Left cardiac atrium (tissue), 4 donors: Measurements from ENCODE around the gene ZNF783. TPM values are rescaled to one million over a fixed set of nuclear protein-coding genes. Genes with fewer than 3 reads are reported as not detected.
A peak's percentile ranks its signal among the peaks of the same experiment; 100 is the strongest.
"Not testable (repeated sequence)": the region's sequence is repeated elsewhere in the genome, so short reads cannot be mapped to it uniquely, and the experiment has no call there.

Source experiments
- ATAC-seq, 2 donors: fragments of 200-7000 bp; cut with Tn5 transposase; one replicate each; pipeline ENCODE4 v1.9.1; 2020; ENCODE audit warnings: mild to moderate bottlenecking in 2 of 2, moderate library complexity in 2 of 2
- DNase-seq: peaks from one replicate; pipeline ENCODE4 v3.0.0-alpha.2; 2020
- intact Hi-C, 2 donors: fragments of 100-400 bp; cut with DNase I; formaldehyde crosslinking; loops; one replicate each; pipeline versions ENCODE4 v1.14.1 to v1.15.1; 2022 to 2023
- long read RNA-seq: library from polyadenylated mRNA; unstranded; transcript quantifications from one replicate; pipeline ENCODE4 v2.0.0, GENCODE V29; 2021
- total RNA-seq, 2 donors: library from RNA; stranded (reverse); fragmentation: NEBNext Ultra II Directional; extraction: Animal tissue kit (Norgen Biotek cat#: 25700); gene quantifications; one replicate each; pipeline ENCODE4 v1.2.1, GENCODE V29; 2021
- donor health status: DM: no; HTN: yes; CAD: no.
- donor health status: DM: no; HTN: yes; CAD: no; lungs with severe emphysema.
- donor health status: DM: yes; HTN: yes; CAD: no.
- donor health status: Dilated cardiomyopathy.

The ZNF783 gene
- total RNA-seq = 1 to 10 TPM; 5.8 to 8.6 TPM
- long read RNA-seq, full-length matches to known transcripts = 2 of 8 reads
- long read RNA-seq, partial matches to known transcripts = 3 of 8 reads
- long read RNA-seq, other reads (novel, unspliced or antisense) = 3 of 8 reads

- intact Hi-C loops = loop anchor here in 1 of 2 donors (10.0 kb wide), 1 partner anchor 163 kb away; no protein-coding TSS in a partner anchor
- peak; percentile 92 for DNase-seq
- ATAC-seq = peak; percentile 97 to 98
These were observed at the start of gene ZNF783 for GRCh38 chr7:149261829-149262617. Gene ZNF783, plus strand, starts transcription at chr7:149262196. Its CDS starts 138 bp downstream, at chr7:149262334.

DNA sequence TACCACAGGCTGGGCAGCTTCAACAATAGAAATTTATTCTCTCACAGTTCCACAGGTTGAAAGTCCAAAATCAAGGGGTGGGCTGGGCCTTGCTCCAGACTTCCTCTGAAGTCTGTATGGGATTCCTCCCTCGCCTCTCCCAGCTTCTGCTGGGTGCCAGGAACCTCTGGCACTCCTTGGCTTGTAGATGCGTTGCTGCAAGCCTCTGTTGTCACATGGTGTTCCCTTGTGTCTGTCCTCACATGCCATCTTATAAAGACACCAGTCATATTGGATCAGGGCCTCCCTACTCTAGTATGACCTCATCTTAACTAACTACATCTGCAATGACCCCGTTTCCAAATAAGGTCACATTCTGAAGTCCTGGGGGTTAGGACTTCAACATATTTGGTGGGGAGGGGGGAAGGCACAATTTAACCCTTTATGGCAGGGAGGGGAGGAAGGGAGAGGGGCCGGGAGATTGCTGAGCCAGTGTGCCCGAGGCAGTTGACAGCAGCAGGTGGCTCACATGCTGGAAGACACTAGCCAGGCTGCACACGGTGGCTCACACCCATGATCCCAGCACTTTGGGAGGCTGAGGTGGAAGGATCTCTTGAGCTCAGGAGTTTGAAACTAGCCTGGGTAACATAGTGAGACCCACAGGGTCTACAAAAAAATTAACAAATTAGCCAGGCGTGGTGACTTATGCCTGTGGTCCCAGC is 47.8 kb upstream of the ZNF783 start:
- ATAC-seq (peak; percentile 58 to 85), DNase-seq (no peak)
- intact Hi-C loops = no loop called here

- intact Hi-C loops = no loop called here
- DNase-seq (no peak), ATAC-seq (no peak)
These were observed 45.6 kb upstream of the ZNF783 start for GRCh38 chr7:149216402-149216801.

- DNase-seq = no peak
- no peak for ATAC-seq
- intact Hi-C loops = no loop called here
These were observed 44.4 kb upstream of the ZNF783 start for GRCh38 chr7:149217570-149217969.

- intact Hi-C loops = no loop called here
- no peak for DNase-seq
- ATAC-seq = no peak
These were observed 43.3 kb upstream of the ZNF783 start for GRCh38 chr7:149218469-149219420.

GRCh38 chr7:149220534-149220933 is 41.5 kb upstream of the ZNF783 start:
- ATAC-seq = peak in 1 of 2 donors; percentile 34
- intact Hi-C loops = no loop called here
- no peak for DNase-seq

GRCh38 chr7:149223176-149223575 is 38.8 kb upstream of the ZNF783 start:
- no peak for ATAC-seq
- DNase-seq = no peak
- intact Hi-C loops = no loop called here

DNA sequence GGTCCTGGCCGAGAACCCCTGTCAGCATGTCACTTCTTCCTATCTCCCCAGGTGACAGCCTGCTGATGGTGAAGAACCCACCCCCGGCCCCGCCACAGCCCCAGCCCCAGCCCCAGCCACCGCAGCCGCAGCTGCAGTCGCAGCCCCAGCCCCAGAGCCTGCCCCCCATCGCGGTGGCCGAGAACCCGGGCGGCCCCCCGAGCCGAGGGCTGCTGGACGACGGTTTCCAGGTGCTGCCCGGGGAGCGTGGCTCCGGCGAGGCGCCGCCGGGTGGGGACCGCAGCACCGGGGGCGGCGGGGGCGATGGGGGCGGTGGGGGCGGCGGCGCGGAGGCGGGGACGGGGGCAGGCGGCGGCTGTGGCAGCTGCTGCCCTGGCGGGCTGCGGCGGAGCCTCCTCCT is 38.2 kb upstream of the ZNF783 start:
- intact Hi-C loops = no loop called here
- DNase-seq (no peak), ATAC-seq (no peak)

DNA sequence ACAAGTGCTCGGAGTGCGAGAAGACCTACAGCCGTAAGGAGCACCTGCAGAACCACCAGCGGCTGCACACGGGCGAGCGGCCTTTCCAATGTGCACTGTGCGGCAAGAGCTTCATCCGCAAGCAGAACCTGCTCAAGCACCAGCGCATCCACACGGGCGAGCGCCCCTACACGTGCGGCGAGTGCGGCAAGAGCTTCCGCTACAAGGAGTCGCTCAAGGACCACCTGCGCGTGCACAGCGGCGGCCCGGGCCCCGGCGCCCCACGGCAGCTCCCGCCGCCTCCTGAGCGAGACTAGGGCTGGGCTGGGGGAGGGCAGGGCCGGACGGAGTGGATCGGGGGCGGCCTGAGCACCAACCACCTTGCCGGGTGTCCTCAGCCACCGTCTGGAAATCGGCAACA is 37.6 kb upstream of the ZNF783 start:
- intact Hi-C loops = no loop called here
- DNase-seq (no peak), ATAC-seq (no peak)

GRCh38 chr7:149225106-149225505 is 36.9 kb upstream of the ZNF783 start:
- DNase-seq (no peak), ATAC-seq (no peak)
- intact Hi-C loops = no loop called here

DNA sequence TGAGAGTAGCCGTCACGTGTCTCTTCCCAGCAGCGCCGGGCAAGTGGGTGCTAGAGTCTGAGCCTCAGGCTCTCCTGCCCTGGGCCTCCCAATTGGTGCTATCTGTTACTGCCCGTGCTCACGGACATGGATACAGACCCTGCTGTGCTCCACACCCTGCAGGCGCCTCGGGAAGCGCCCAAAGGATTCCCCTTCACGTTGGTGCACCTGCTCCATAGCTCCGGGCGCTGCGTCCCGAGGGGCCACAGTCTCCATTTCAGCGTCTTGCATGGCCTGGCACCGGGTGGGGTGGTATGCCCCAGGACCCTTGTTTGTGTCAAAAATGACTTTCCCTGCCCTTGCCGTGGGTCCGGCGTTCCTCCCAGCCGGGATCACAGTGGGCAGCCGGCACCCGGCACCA is 36.3 kb upstream of the ZNF783 start:
- ATAC-seq = no peak
- no peak for DNase-seq
- intact Hi-C loops = no loop called here

GRCh38 chr7:149226366-149226765 is 35.6 kb upstream of the ZNF783 start:
- intact Hi-C loops, DNase-seq, ATAC-seq: not testable (repeated sequence)

DNA sequence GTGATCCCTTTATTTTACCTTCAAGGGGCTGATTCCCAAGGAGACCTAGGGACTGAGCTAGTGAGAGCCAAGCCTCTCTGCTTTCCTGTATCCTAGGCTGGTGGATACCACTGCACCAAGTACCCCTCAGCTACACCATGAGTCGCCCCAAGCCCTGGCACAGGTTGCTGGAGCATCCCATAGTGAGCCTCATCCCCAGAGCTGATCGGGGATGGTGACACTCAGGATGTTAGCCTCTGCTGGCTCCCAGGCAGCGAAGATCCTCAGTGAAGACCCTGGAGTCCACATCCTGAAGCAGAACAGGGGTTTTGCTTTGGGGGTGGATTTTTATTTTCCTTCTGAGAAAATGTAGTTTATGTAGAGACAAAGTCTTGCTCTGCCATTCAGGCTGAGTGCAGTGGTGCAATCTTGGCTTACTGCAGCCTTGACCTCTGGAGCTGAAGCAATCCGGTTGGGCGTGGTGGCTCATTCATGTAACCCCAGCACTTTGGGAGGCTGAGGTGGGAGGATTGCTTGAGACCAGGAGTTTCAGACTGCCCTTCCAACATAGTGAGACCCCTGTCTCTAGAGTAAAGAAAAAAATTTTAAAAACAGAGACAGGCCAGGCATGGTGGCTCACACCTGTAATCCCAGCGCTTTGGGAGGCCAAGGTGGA is 35.0 kb upstream of the ZNF783 start:
- ATAC-seq (no peak), DNase-seq (no peak)
- intact Hi-C loops = no loop called here

GRCh38 chr7:149228831-149229471 is 33.0 kb upstream of the ZNF783 start:
- DNase-seq (no peak), ATAC-seq (no peak)
- intact Hi-C loops = no loop called here

GRCh38 chr7:149229526-149229925 is 32.5 kb upstream of the ZNF783 start:
- DNase-seq = no peak
- ATAC-seq = no peak
- intact Hi-C loops = no loop called here

- ATAC-seq (no peak), DNase-seq (no peak)
- intact Hi-C loops = no loop called here
These were observed 29.6 kb upstream of the ZNF783 start for GRCh38 chr7:149232362-149232761.

GRCh38 chr7:149233655-149234204 is 28.3 kb upstream of the ZNF783 start:
- intact Hi-C loops, DNase-seq, ATAC-seq: not testable (repeated sequence)

GRCh38 chr7:149237502-149237901 is 24.5 kb upstream of the ZNF783 start:
- no peak for ATAC-seq
- no peak for DNase-seq
- intact Hi-C loops = no loop called here
